Testis (tissue), 3 donors: ENCODE results near the gene PDS5A. TPM values are rescaled to one million over a fixed set of nuclear protein-coding genes. Genes with fewer than 3 reads are reported as not detected.

ENCODE experiments used
- DNase-seq: peaks from one replicate; pipeline ENCODE4 v3.0.0-alpha.2; 2019
- H3K27ac ChIP-seq, 2 donors: fragments of 200-600 bp; sonication (generic); one replicate each; pipeline ENCODE4 v1.5.1; 2019
- H3K27me3 ChIP-seq: fragments of 200-600 bp; sonication (generic); one replicate; pipeline ENCODE4 v1.5.1; 2019
- H3K36me3 ChIP-seq: fragments of 200-600 bp; sonication (generic); one replicate; pipeline ENCODE4 v1.5.1; 2017; ENCODE audit warnings: low read depth; ENCODE audit errors: missing control alignments
- H3K4me1 ChIP-seq: fragments of 200-600 bp; sonication (generic); one replicate; pipeline ENCODE4 v1.5.1; 2019
- H3K4me3 ChIP-seq, 2 donors: fragments of 200-600 bp; sonication (generic); one replicate each; pipeline ENCODE4 v1.5.1; 2017 to 2019
- H3K9me3 ChIP-seq: fragments of 200-600 bp; sonication (generic); one replicate; pipeline ENCODE4 v1.5.1; 2017
- POLR2A ChIP-seq: fragments of 450-650 bp; IDR thresholded peaks from one replicate; pipeline ENCODE4 v1.6.1; 2017; ENCODE audit warnings: antibody characterized with exemption, mild to moderate bottlenecking, moderate library complexity
- WGBS, 2 donors: methylation state at CpG; one replicate each; pipeline ENCODE4 v1.1.5; 2018; 5-methylcytosine and 5-hydroxymethylcytosine counted together
- intact Hi-C: fragments of 100-400 bp; cut with DNase I; formaldehyde crosslinking; loops from one replicate; pipeline ENCODE4 v1.15.1; 2023; ENCODE audit warnings: low total_unique reads
- polyA plus RNA-seq: library from polyadenylated mRNA; stranded (reverse); fragments of 350-450 nt; fragmentation: Illumina TruSeq; extraction: RNeasy Lipid Tissue Mini Kit (QIAGEN cat#74804); gene quantifications from one replicate; pipeline ENCODE4 v1.2.3, GENCODE V29; 2014; ENCODE audit warnings: low read depth, low replicate concordance; ENCODE audit not compliant: insufficient read depth
- total RNA-seq, 2 donors: library from RNA; depleted of rRNA; stranded (reverse); fragments of >200 nt; gene quantifications; one replicate each; pipeline ENCODE4 v1.2.3, GENCODE V29; 2016
- TF ChIP-seq, protein P1 (sequence below), 3 experiments: fragments of 450-650 bp in 2 of 3; fragments of 200-600 bp in 1 of 3; sonication (generic) in 1 of 3; IDR thresholded peaks; one replicate each; pipeline ENCODE4 v1.5.1; 2016 to 2019; ENCODE audit warnings: antibody characterized with exemption in 3 of 3, mild to moderate bottlenecking in 2 of 3, moderate library complexity in 1 of 3

PDS5A gene
- total and polyA plus RNA-seq, 3 donors from 2014 or later: 20.7 to 61.7 (median 61.3) TPM

DNA sequence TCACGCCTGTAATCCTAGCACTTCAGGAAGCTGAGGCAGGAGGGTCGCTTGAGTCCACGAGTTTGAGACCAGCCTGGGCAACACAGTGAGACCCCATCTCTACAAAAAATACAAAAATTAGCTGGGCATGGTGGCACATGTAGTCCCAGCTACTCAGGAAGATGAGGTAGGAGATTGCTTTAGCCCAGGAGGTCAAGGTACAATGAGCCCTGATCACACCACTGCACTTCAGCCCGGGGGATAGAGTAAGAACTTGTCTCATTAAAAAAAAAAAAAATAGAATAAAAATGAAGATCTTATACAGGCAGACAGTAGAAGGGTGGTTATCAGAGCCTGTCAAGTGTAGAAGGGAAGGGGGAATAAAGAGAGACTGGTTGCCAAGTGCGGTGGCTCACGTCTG, 116.9 kb downstream of the PDS5A start:
- 95 to 96% methylated on average over 6 of the region's 6 CpGs for WGBS, 2 donors
- Histone ChIP-seq H3K4me1 (no peaks in the 10 kb centered on the region), H3K9me3 (no peaks in the 10 kb centered on the region), H3K4me3 (no peak overlapping the region), H3K36me3 (no peaks in the 10 kb centered on the region), H3K27ac (no peak overlapping the region), H3K27me3 (no peaks in the 10 kb centered on the region)
- TF ChIP-seq, protein P1, sequence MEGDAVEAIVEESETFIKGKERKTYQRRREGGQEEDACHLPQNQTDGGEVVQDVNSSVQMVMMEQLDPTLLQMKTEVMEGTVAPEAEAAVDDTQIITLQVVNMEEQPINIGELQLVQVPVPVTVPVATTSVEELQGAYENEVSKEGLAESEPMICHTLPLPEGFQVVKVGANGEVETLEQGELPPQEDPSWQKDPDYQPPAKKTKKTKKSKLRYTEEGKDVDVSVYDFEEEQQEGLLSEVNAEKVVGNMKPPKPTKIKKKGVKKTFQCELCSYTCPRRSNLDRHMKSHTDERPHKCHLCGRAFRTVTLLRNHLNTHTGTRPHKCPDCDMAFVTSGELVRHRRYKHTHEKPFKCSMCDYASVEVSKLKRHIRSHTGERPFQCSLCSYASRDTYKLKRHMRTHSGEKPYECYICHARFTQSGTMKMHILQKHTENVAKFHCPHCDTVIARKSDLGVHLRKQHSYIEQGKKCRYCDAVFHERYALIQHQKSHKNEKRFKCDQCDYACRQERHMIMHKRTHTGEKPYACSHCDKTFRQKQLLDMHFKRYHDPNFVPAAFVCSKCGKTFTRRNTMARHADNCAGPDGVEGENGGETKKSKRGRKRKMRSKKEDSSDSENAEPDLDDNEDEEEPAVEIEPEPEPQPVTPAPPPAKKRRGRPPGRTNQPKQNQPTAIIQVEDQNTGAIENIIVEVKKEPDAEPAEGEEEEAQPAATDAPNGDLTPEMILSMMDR (IDR thresholded peaks at IDR 0.05): no peak
- TF ChIP-seq POLR2A: no peak
- intact Hi-C loops: no loop called here
- DNase-seq: no peak

DNA sequence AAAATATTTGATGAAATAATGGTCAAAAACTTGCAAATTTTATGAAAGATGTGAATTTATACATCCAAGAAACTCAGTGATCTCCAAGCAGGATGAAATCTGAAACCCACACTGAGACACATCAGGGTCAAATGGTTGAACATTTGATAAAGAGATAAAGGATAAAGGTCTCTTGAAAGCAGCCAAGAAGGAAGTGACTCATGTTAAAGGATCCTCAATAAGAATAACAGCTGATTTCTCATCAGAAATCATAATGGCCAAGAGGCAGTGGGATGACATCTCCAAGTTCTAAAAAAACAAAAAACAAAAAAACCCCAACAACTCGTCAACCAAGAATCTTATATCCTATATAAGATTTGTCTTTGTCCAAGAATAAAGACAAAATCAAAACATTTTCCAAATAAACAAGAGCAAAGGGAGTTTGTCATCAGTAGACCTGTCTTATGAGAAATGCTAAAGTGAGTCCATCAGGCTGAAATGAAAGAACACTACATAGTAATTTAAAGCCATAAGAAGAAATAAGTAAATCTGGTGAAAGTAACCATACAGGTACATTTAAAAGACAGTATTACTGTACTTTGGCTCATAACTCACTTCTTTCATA, 121.7 kb downstream of the PDS5A start:
- no peak for DNase-seq
- intact Hi-C loops: no loop called here
- TF ChIP-seq, protein P1 (IDR thresholded peaks at IDR 0.05): no peak
- TF ChIP-seq POLR2A: no peak
- Histone ChIP-seq H3K9me3 (no peaks in the 10 kb centered on the region), H3K27me3 (no peaks in the 10 kb centered on the region), H3K27ac (no peak overlapping the region), H3K4me3 (no peak overlapping the region), H3K36me3 (no peaks in the 10 kb centered on the region), H3K4me1 (no peaks in the 10 kb centered on the region)
- 92% methylated on average over 1 of the region's 1 CpG for WGBS, 2 donors

DNA sequence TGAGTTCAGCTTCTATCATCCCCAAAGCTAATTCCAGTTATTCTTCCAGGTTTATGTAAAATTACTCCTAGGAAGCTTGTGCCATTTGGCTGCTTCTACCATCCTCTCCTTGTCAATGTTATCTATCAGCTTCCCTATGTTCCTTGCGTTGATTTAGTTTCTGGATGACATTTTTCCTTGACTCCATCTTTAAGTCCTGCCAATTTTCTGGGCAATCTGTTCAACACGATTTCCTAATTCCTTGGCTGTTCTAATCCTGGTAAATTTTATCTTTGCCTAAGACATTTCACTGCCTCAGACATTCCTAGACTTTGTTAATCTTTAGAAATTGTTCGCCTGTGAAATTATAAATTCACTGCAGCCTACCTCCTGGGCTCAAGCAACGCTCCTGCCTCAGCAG, 125.1 kb downstream of the PDS5A start:
- TF ChIP-seq POLR2A: no peak
- TF ChIP-seq, protein P1 (IDR thresholded peaks at IDR 0.05): no peak
- Histone ChIP-seq H3K27me3 (no peaks in the 10 kb centered on the region), H3K9me3 (no peaks in the 10 kb centered on the region), H3K4me1 (no peaks in the 10 kb centered on the region), H3K27ac (no peak overlapping the region), H3K36me3 (no peaks in the 10 kb centered on the region), H3K4me3 (no peak overlapping the region)
- no peak for DNase-seq
- WGBS, 2 donors: 32 to 61% methylated on average over 4 of the region's 4 CpGs
- intact Hi-C loops: no loop called here

DNA sequence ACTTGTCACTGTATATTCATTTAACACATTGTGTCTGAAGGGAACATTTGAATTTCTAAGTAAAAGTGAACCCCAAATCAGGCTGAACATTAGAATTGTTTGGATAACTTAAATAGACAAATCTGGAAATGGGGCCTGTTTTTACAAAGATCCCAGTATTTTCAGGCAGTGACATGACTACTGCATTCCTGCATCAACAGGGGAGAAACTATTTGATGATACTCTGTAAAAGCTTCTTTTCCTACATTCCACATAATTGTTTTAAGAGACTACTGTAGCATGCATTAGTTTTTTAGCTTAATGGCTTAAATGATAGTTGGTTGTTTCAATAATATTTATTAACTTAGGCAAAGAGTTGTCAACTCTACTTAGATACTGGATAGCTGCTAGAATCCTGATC, 127.0 kb downstream of the PDS5A start:
- intact Hi-C loops: no loop called here
- H3K9me3 ChIP-seq: no peaks in the 10 kb centered on the region

DNA sequence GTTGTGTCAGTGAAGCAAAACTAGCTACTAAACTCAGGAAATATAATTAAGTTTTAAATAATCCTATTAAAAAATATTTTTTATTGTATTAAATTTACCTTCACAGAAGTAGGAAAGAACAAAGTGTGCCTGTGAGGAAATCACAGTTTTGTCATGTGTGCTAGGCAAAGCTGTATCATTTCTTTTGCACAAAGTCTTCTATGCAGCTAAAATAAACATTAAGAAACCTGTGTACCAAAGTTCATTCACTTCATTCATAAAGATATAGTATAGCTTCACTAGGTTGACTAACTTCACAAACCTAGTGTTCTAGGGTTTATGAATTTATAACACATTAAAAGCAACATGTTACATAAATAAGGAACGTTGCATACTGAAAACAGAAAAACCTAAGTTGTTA, 131.0 kb downstream of the PDS5A start:
- H3K4me3 ChIP-seq: no peak overlapping the region
- intact Hi-C loops: no loop called here
- no peaks in the 10 kb centered on the region for H3K9me3 ChIP-seq
- H3K36me3 ChIP-seq: no peaks in the 10 kb centered on the region
- no peaks in the 10 kb centered on the region for H3K27me3 ChIP-seq
- no peaks in the 10 kb centered on the region for H3K4me1 ChIP-seq
- no peak overlapping the region for H3K27ac ChIP-seq
- TF ChIP-seq, protein P1 (IDR thresholded peaks at IDR 0.05): no peak
- TF ChIP-seq POLR2A: no peak
- 43 to 67% methylated on average over 1 of the region's 1 CpG for WGBS, 2 donors
- DNase-seq: no peak

More for the DNA sequence above, 127.0 kb downstream of the PDS5A start:
- TF ChIP-seq, protein P1 (IDR thresholded peaks at IDR 0.05): no peak
- TF ChIP-seq POLR2A: no peak
- Histone ChIP-seq H3K4me3 (no peak overlapping the region), H3K36me3 (no peaks in the 10 kb centered on the region), H3K4me1 (no peaks in the 10 kb centered on the region), H3K27ac (no peak overlapping the region), H3K27me3 (no peaks in the 10 kb centered on the region)
- DNase-seq: no peak
